Esophagus squamous epithelium (tissue), 5 donors: ENCODE measurements around the gene SWAP70. TPM values are rescaled to one million over a fixed set of nuclear protein-coding genes. Genes with fewer than 3 reads are reported as not detected.

Experiments used
- DNase-seq: peaks from one replicate; lab custom pipeline; 2025; lab: John Stamatoyannopoulos, UW
- H3K27ac ChIP-seq, 4 donors: fragments of 200-600 bp; sonication (generic); one replicate each; pipeline ENCODE4 v1.5.1; 2016 to 2019; ENCODE audit warnings: mild to moderate bottlenecking in 1 of 4
- H3K27me3 ChIP-seq, 4 donors: fragments of 200-600 bp; sonication (generic); 1 replicate in 3 of 4; 2 replicates in 1 of 4; pipeline versions ENCODE4 v1.5.1 to v1.6.0; 2017 to 2021; ENCODE audit warnings: antibody characterized with exemption in 1 of 4
- H3K36me3 ChIP-seq, 3 donors: fragments of 200-600 bp; sonication (generic); one replicate each; pipeline ENCODE4 v1.5.1; 2016 to 2019
- H3K4me1 ChIP-seq, 3 donors: fragments of 200-600 bp; sonication (generic); one replicate each; pipeline ENCODE4 v1.5.1; 2017 to 2019
- H3K4me3 ChIP-seq, 4 donors: fragments of 200-600 bp; sonication (generic); 1 replicate in 3 of 4; 2 replicates in 1 of 4; pipeline ENCODE4 v1.5.1; 2016 to 2019; ENCODE audit warnings: mild to moderate bottlenecking in 2 of 4, moderate library complexity in 1 of 4
- H3K9me3 ChIP-seq, 3 donors: fragments of 200-600 bp; sonication (generic); one replicate each; pipeline ENCODE4 v1.5.1; 2016 to 2019
- POLR2A ChIP-seq, 4 donors: fragments of 450-650 bp; IDR thresholded peaks; one replicate each; pipeline ENCODE4 v1.6.1; 2017; ENCODE audit warnings: antibody characterized with exemption in 4 of 4, mild to moderate bottlenecking in 4 of 4, moderate library complexity in 3 of 4
- WGBS, 2 donors: methylation state at CpG; one replicate each; pipeline ENCODE4 v1.1.5; 2018; 5-methylcytosine and 5-hydroxymethylcytosine counted together
- intact Hi-C: fragments of 100-400 bp; cut with DNase I; formaldehyde crosslinking; loops from one replicate; pipeline ENCODE4 v1.15.0; 2022
- total RNA-seq, 4 donors: library from RNA; depleted of rRNA; stranded (reverse); fragments of >200 nt; gene quantifications; one replicate each; pipeline ENCODE4 v1.1.0, GENCODE V29; 2016
- TF ChIP-seq, protein P1 (sequence below), 6 experiments: fragments of 450-650 bp in 4 of 6; fragments of 200-600 bp in 2 of 6; sonication (generic) in 2 of 6; IDR thresholded peaks; one replicate each; pipeline ENCODE4 v1.5.1; 2016 to 2019; ENCODE audit warnings: antibody characterized with exemption in 6 of 6, mild to moderate bottlenecking in 4 of 6, moderate library complexity in 4 of 6
- donor health status: DM: yes; HTN: yes; CAD: no.

SWAP70 gene
- total RNA-seq, 4 donors from 2014 or later, result 15.1 to 27.5 (median 17.7) TPM

DNA sequence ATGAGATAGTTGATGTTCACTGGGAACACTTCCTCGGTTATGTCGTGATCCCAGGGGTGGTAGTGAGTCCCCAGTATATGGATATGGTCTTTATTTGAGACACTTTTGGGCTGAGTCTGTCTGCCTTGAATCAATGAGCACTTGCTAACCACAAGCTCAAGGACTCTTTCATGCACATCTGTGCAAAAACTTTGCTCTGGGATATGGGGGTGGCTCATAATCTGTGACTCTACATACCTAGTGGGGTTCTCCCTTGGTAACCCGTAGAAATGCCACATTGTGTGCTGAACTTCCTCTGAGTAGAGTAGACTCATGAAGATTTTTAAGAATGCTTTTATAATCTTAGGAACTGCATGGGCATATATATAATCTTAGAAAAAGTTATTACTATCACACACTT, 69.3 kb downstream of the SWAP70 start:
- DNase-seq, result no peak
- peaks cover 3 to 80% (median 8%) of the 10 kb centered on the region in 3 donors for H3K36me3 ChIP-seq

DNA sequence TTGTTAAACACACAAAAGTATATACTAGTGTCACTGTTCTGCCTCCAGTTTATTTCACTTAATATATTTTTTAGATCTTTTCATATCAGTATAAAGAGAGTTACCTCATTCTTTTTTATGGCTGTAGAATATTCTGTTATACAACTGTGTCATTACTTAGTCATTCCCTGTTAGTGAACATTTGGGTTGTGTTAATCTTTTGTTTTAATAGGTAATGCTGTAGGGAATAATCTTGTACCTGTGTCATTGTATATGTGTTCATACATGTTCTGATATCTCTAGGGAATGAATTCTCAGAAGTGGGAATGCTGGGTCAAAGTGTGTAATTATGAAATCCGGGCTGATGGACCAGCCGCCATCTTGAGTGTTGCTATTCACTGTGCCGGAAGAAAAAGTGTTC, 71.4 kb downstream of the SWAP70 start:
- WGBS, 2 donors, result 56 to 89% methylated on average over 3 of the region's 3 CpGs
- Histone ChIP-seq H3K4me1 (peaks cover 0 to 4% (median 0%) of the 10 kb centered on the region in 3 donors), H3K36me3 (peaks cover 3 to 81% (median 8%) of the 10 kb centered on the region in 3 donors), H3K9me3 (peaks cover 0 to 6% (median 0%) of the 10 kb centered on the region in 3 donors), H3K4me3 (no peak overlapping the region), H3K27ac (no peak overlapping the region), H3K27me3 (no peaks in the 10 kb centered on the region)
- intact Hi-C loops, result no loop called here
- DNase-seq, result no peak
- TF ChIP-seq, protein P1, sequence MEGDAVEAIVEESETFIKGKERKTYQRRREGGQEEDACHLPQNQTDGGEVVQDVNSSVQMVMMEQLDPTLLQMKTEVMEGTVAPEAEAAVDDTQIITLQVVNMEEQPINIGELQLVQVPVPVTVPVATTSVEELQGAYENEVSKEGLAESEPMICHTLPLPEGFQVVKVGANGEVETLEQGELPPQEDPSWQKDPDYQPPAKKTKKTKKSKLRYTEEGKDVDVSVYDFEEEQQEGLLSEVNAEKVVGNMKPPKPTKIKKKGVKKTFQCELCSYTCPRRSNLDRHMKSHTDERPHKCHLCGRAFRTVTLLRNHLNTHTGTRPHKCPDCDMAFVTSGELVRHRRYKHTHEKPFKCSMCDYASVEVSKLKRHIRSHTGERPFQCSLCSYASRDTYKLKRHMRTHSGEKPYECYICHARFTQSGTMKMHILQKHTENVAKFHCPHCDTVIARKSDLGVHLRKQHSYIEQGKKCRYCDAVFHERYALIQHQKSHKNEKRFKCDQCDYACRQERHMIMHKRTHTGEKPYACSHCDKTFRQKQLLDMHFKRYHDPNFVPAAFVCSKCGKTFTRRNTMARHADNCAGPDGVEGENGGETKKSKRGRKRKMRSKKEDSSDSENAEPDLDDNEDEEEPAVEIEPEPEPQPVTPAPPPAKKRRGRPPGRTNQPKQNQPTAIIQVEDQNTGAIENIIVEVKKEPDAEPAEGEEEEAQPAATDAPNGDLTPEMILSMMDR (IDR thresholded peaks at IDR 0.05), result no peak
- no peak for TF ChIP-seq POLR2A (IDR thresholded peaks at IDR 0.05)

More for the DNA sequence above, 69.3 kb downstream of the SWAP70 start:
- WGBS, 2 donors, result 88 to 95% methylated on average over 3 of the region's 3 CpGs
- no peak for TF ChIP-seq POLR2A (IDR thresholded peaks at IDR 0.05)
- TF ChIP-seq, protein P1 (IDR thresholded peaks at IDR 0.05), result no peak
- H3K9me3 ChIP-seq, result peaks cover 0 to 6% (median 0%) of the 10 kb centered on the region in 3 donors
- H3K4me3 ChIP-seq, result no peak overlapping the region
- no peaks in the 10 kb centered on the region for H3K27me3 ChIP-seq
- intact Hi-C loops, result no loop called here
- no peaks in the 10 kb centered on the region for H3K4me1 ChIP-seq
- H3K27ac ChIP-seq, result no peak overlapping the region

DNA sequence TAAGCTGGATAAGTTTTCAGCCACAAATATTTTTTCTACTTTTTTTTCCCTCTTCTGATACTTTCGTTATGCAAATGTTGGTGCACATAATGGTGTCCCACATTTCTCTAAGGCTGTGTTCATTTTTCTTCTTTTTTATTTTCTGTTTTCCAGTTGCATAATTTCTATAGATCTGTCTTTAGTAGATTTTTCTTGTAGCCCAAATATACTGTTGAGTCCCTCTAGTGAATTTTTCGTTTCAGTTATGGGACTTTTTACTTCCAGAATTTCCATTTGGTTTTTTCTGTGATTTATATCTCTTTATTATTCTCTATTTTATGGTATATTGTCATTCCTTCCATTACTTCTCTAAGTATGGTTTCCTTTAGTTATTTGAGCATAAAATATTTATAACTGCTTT, 72.0 kb downstream of the SWAP70 start:
- WGBS, 2 donors, result 86 to 90% methylated on average over 2 of the region's 2 CpGs

DNA sequence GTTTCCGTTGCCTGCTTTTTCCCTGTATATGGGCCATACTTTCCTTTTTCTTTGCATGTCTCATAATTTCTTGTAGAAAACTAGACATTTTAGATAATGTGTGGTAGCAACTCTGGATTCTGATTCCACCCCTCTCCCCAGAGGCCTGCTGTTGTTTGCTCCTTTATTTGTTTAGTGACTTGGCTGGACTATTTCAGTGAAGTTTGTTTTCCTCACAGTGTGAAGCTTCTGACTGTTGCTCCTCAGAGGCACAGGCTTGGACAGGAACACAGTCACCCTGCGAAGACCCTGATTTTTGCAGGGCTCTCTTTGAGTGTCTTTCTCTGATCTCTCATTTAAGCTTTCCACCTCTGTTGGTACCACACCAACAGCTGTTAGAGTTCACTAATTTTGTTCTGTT, 72.5 kb downstream of the SWAP70 start:
- intact Hi-C loops, result no loop called here

More for the DNA sequence above, 72.0 kb downstream of the SWAP70 start:
- H3K4me1 ChIP-seq, result peaks cover 0 to 11% (median 0%) of the 10 kb centered on the region in 3 donors
- no peak for DNase-seq
- no peak overlapping the region for H3K4me3 ChIP-seq
- peaks cover 3 to 88% (median 8%) of the 10 kb centered on the region in 3 donors for H3K36me3 ChIP-seq
- H3K9me3 ChIP-seq, result peaks cover 0 to 6% (median 0%) of the 10 kb centered on the region in 3 donors
- intact Hi-C loops, result no loop called here
- no peak overlapping the region for H3K27ac ChIP-seq
- no peaks in the 10 kb centered on the region for H3K27me3 ChIP-seq
- TF ChIP-seq, protein P1 (IDR thresholded peaks at IDR 0.05), result no peak
- no peak for TF ChIP-seq POLR2A (IDR thresholded peaks at IDR 0.05)

DNA sequence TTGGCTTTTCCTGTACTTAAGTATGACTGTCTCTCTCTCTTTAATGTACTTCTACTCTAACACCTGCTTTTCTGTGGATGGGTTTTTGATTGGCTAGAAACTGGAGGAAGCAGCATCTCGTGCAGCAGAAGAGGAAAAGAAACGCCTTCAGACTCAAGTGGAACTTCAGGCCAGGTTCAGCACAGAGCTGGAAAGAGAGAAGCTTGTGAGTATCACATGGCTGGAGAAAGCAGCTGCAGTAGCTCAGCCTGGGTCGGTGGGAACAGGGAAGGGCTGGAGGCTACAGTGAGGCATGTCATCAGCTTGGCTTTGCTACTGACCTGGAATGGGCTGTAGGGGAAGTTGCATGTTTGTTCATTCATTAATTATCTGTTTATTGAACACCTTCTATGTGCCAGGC, 74.2 kb downstream of the SWAP70 start:
- no peak for TF ChIP-seq POLR2A (IDR thresholded peaks at IDR 0.05)
- TF ChIP-seq, protein P1 (IDR thresholded peaks at IDR 0.05), result no peak
- Histone ChIP-seq H3K4me3 (no peak overlapping the region), H3K4me1 (peaks cover 0 to 11% (median 0%) of the 10 kb centered on the region in 3 donors), H3K27me3 (no peaks in the 10 kb centered on the region), H3K27ac (peak overlapping the region in 1 of 4 donors; percentile 37), H3K9me3 (peaks cover 0 to 6% (median 0%) of the 10 kb centered on the region in 3 donors), H3K36me3 (peaks cover 3 to 94% (median 6%) of the 10 kb centered on the region in 3 donors)
- intact Hi-C loops, result no loop called here
- no peak for DNase-seq
- 60 to 73% methylated on average over 3 of the region's 3 CpGs for WGBS, 2 donors

More for the DNA sequence above, 72.5 kb downstream of the SWAP70 start:
- 98 to 100% methylated on average over 2 of the region's 2 CpGs for WGBS, 2 donors
- peaks cover 6 to 93% (median 8%) of the 10 kb centered on the region in 3 donors for H3K36me3 ChIP-seq
- TF ChIP-seq, protein P1 (IDR thresholded peaks at IDR 0.05), result no peak
- TF ChIP-seq POLR2A (IDR thresholded peaks at IDR 0.05), result no peak
- peaks cover 0 to 6% (median 0%) of the 10 kb centered on the region in 3 donors for H3K9me3 ChIP-seq
- no peak overlapping the region for H3K4me3 ChIP-seq
- no peak overlapping the region for H3K27ac ChIP-seq
- no peaks in the 10 kb centered on the region for H3K27me3 ChIP-seq
- DNase-seq, result no peak
- H3K4me1 ChIP-seq, result peaks cover 0 to 11% (median 0%) of the 10 kb centered on the region in 3 donors
